Subcutaneous abdominal adipose tissue (tissue), 5 donors: Measurements from ENCODE around the gene DIP2C.
A peak's percentile ranks its signal among the peaks of the same experiment; 100 is the strongest.

ENCODE experiments used
- H3K27ac ChIP-seq: one replicate; pipeline ENCODE4 v1.7.0; 2013; ENCODE audit warnings: low read depth, mild to moderate bottlenecking, inconsistent platforms, low read length, moderate library complexity
- H3K27me3 ChIP-seq, 5 donors: one replicate each; pipeline ENCODE4 v1.7.0; 2013; ENCODE audit warnings: low read length in 5 of 5, inconsistent platforms in 1 of 5; ENCODE audit not compliant: control insufficient read depth in 5 of 5, insufficient read depth in 4 of 5
- H3K36me3 ChIP-seq, 5 donors: one replicate each; pipeline ENCODE4 v1.7.0; 2013; ENCODE audit warnings: low read length in 5 of 5; ENCODE audit not compliant: control insufficient read depth in 5 of 5, insufficient read depth in 5 of 5
- H3K4me1 ChIP-seq, 5 donors: one replicate each; pipeline ENCODE4 v1.7.0; 2013; ENCODE audit warnings: low read length in 5 of 5, mild to moderate bottlenecking in 3 of 5, moderate library complexity in 1 of 5; ENCODE audit not compliant: control insufficient read depth in 5 of 5, insufficient read depth in 5 of 5
- H3K4me3 ChIP-seq, 5 donors: one replicate each; pipeline ENCODE4 v1.7.0; 2013; ENCODE audit warnings: low read length in 5 of 5, low read depth in 1 of 5
- H3K9ac ChIP-seq, 5 donors: one replicate each; pipeline ENCODE4 v1.7.0; 2013; ENCODE audit warnings: low read length in 5 of 5, mild to moderate bottlenecking in 4 of 5, moderate library complexity in 3 of 5
- H3K9me3 ChIP-seq, 5 donors: one replicate each; pipeline ENCODE4 v1.7.0; 2013; ENCODE audit warnings: low read length in 5 of 5; ENCODE audit not compliant: control insufficient read depth in 5 of 5
- donor health status: healthy.
- donor health status: healthy.
- donor health status: healthy.
- donor health status: healthy.
- donor health status: healthy.

DIP2C gene

GRCh38 chr10:555682-556350, 133.7 kb downstream of the DIP2C start:
- H3K9me3 ChIP-seq: no peaks in the 10 kb centered on the region

GRCh38 chr10:555281-555680, 134.2 kb downstream of the DIP2C start:
- Histone ChIP-seq H3K9me3 (no peaks in the 10 kb centered on the region), H3K4me3 (no peak overlapping the region), H3K4me1 (peaks cover 0 to 25% (median 7%) of the 10 kb centered on the region in 5 donors), H3K9ac (no peak overlapping the region), H3K27ac (no peak overlapping the region), H3K27me3 (no peaks in the 10 kb centered on the region), H3K36me3 (no peaks in the 10 kb centered on the region)

More at GRCh38 chr10:555682-556350, 133.7 kb downstream of the DIP2C start:
- peaks cover 0 to 25% (median 7%) of the 10 kb centered on the region in 5 donors for H3K4me1 ChIP-seq
- H3K36me3 ChIP-seq: no peaks in the 10 kb centered on the region
- H3K27me3 ChIP-seq: no peaks in the 10 kb centered on the region
- no peak overlapping the region for H3K27ac ChIP-seq
- no peak overlapping the region for H3K9ac ChIP-seq
- no peak overlapping the region for H3K4me3 ChIP-seq

- Histone ChIP-seq H3K4me3 (no peak overlapping the region), H3K4me1 (peaks cover 0 to 21% (median 7%) of the 10 kb centered on the region in 5 donors), H3K9ac (no peak overlapping the region), H3K27ac (no peak overlapping the region), H3K36me3 (no peaks in the 10 kb centered on the region), H3K9me3 (no peaks in the 10 kb centered on the region), H3K27me3 (no peaks in the 10 kb centered on the region)
Measured at GRCh38 chr10:554182-554848, 135.2 kb downstream of the DIP2C start.

- no peaks in the 10 kb centered on the region for H3K9me3 ChIP-seq
- H3K27ac ChIP-seq: no peak overlapping the region
- no peak overlapping the region for H3K9ac ChIP-seq
- no peaks in the 10 kb centered on the region for H3K36me3 ChIP-seq
- no peaks in the 10 kb centered on the region for H3K27me3 ChIP-seq
- H3K4me1 ChIP-seq: peaks cover 0 to 21% (median 7%) of the 10 kb centered on the region in 5 donors
- no peak overlapping the region for H3K4me3 ChIP-seq
Measured at GRCh38 chr10:553233-553632, 136.2 kb downstream of the DIP2C start.

GRCh38 chr10:552679-553078, 136.8 kb downstream of the DIP2C start:
- Histone ChIP-seq H3K9me3 (no peaks in the 10 kb centered on the region), H3K27me3 (no peaks in the 10 kb centered on the region), H3K4me1 (peaks cover 0 to 23% (median 7%) of the 10 kb centered on the region in 5 donors), H3K27ac (no peak overlapping the region), H3K9ac (no peak overlapping the region), H3K36me3 (no peaks in the 10 kb centered on the region), H3K4me3 (no peak overlapping the region)

- Histone ChIP-seq H3K9me3 (no peaks in the 10 kb centered on the region), H3K4me3 (no peak overlapping the region), H3K36me3 (no peaks in the 10 kb centered on the region), H3K4me1 (peaks cover 2 to 23% (median 3%) of the 10 kb centered on the region in 5 donors), H3K27ac (no peak overlapping the region), H3K27me3 (no peaks in the 10 kb centered on the region), H3K9ac (no peak overlapping the region)
Measured at GRCh38 chr10:551373-552252, 137.9 kb downstream of the DIP2C start.

- Histone ChIP-seq H3K9me3 (no peaks in the 10 kb centered on the region), H3K4me1 (peaks cover 0 to 19% (median 3%) of the 10 kb centered on the region in 5 donors), H3K36me3 (no peaks in the 10 kb centered on the region), H3K4me3 (no peak overlapping the region), H3K9ac (no peak overlapping the region), H3K27ac (no peak overlapping the region), H3K27me3 (no peaks in the 10 kb centered on the region)
Measured at GRCh38 chr10:550665-551372, 138.6 kb downstream of the DIP2C start.

- H3K9ac ChIP-seq: peak overlapping the region in 1 of 5 donors; percentile 37
- no peaks in the 10 kb centered on the region for H3K36me3 ChIP-seq
- no peaks in the 10 kb centered on the region for H3K27me3 ChIP-seq
- no peaks in the 10 kb centered on the region for H3K9me3 ChIP-seq
- no peak overlapping the region for H3K27ac ChIP-seq
- peaks cover 0 to 11% (median 3%) of the 10 kb centered on the region in 5 donors for H3K4me1 ChIP-seq
- H3K4me3 ChIP-seq: no peak overlapping the region
Measured at GRCh38 chr10:549391-549790, 140.1 kb downstream of the DIP2C start.

- Histone ChIP-seq H3K9ac (no peak overlapping the region), H3K9me3 (no peaks in the 10 kb centered on the region), H3K4me1 (peaks cover 0 to 9% (median 3%) of the 10 kb centered on the region in 5 donors), H3K27ac (no peak overlapping the region), H3K27me3 (no peaks in the 10 kb centered on the region), H3K4me3 (no peak overlapping the region), H3K36me3 (no peaks in the 10 kb centered on the region)
Measured at GRCh38 chr10:548238-548901, 141.1 kb downstream of the DIP2C start.
